H1 (cell line): ENCODE results near the gene TBL2. TPM values are rescaled to one million over a fixed set of nuclear protein-coding genes. Genes with fewer than 3 reads are reported as not detected.
A peak's percentile ranks its signal among the peaks of the same experiment; 100 is the strongest.

Source experiments
- CTCF ChIA-PET: fragments of 300-600 bp; sonication (Branson Sonifier 250); formaldehyde crosslinking; loops from one replicate; lab custom pipeline; 2021; ENCODE audit not compliant: partially characterized antibody; lab: Charles Lee
- POLR2A ChIA-PET: fragments of 300-600 bp; sonication (Branson Sonifier 250); formaldehyde crosslinking; loops from one replicate; lab custom pipeline; 2021; ENCODE audit warnings: inconsistent platforms; ENCODE audit not compliant: partially characterized antibody; lab: Charles Lee
- DNase-seq, 2 experiments: peaks; one replicate each; pipeline versions ENCODE4 v3.0.0 to v3.0.0-alpha.2; 2010 to 2022; ENCODE audit warnings: low spot score in 2 of 2, low read depth in 1 of 2, mixed read lengths in 1 of 2
- FAIRE-seq: peaks from 2 replicates; lab custom pipeline; 2011; peaks lifted over from hg19 to GRCh38; lab: Jason Lieb, UNC
- H2AFZ ChIP-seq: 2 replicates; pipeline ENCODE4 v1.8.1; 2012; ENCODE audit warnings: low read length, inconsistent platforms
- H2AK5ac ChIP-seq: 2 replicates; pipeline ENCODE4 v1.6.1; 2013; ENCODE audit warnings: low read depth, low read length
- H2BK120ac ChIP-seq: replicated peaks from 2 replicates; pipeline ENCODE3; 2013; ENCODE audit warnings: low read depth, low read length, inconsistent platforms
- H2BK12ac ChIP-seq: 2 replicates; pipeline ENCODE4 v1.6.1; 2013; ENCODE audit warnings: low read depth, low read length
- H2BK15ac ChIP-seq: 2 replicates; pipeline ENCODE4 v1.6.1; 2013; ENCODE audit warnings: low read length
- H2BK20ac ChIP-seq: 2 replicates; pipeline ENCODE4 v1.6.1; 2013; ENCODE audit warnings: low read length
- H2BK5ac ChIP-seq: 2 replicates; pipeline ENCODE4 v1.6.1; 2013; ENCODE audit warnings: low read depth, low read length
- H3K14ac ChIP-seq: 2 replicates; pipeline ENCODE4 v1.6.1; 2013; ENCODE audit warnings: inconsistent platforms; ENCODE audit not compliant: insufficient read length
- H3K18ac ChIP-seq: 2 replicates; pipeline ENCODE4 v1.6.1; 2013; ENCODE audit warnings: low read length; ENCODE audit errors: extremely low read depth
- H3K23ac ChIP-seq: 2 replicates; pipeline ENCODE4 v1.6.1; 2013; ENCODE audit warnings: inconsistent platforms; ENCODE audit not compliant: insufficient read length
- H3K23me2 ChIP-seq: 2 replicates; pipeline ENCODE4 v1.6.1; 2013; ENCODE audit warnings: low read depth, low read length
- H3K27ac ChIP-seq: 2 replicates; pipeline ENCODE4 v1.6.1; 2011; ENCODE audit warnings: low read depth, low read length, inconsistent platforms
- H3K27me3 ChIP-seq, 4 experiments: replicated peaks in 1 of 4; 1 replicate in 1 of 4; 2 replicates in 3 of 4; pipeline versions ENCODE4 v1.6.1 to v1.8.1; 2011 to 2013; ENCODE audit warnings: low read length in 3 of 4, mild to moderate bottlenecking in 3 of 4, inconsistent platforms in 2 of 4, mixed read lengths in 2 of 4, moderate library complexity in 1 of 4; ENCODE audit not compliant: control insufficient read depth in 3 of 4, insufficient read depth in 3 of 4; ENCODE audit errors: extremely low read depth in 1 of 4
- H3K36me3 ChIP-seq, 4 experiments: 2 replicates each; pipeline versions ENCODE4 v1.6.1 to v1.8.1; 2011 to 2013; ENCODE audit warnings: mild to moderate bottlenecking in 4 of 4, low read length in 3 of 4, moderate library complexity in 2 of 4, control low read depth in 1 of 4, inconsistent platforms in 1 of 4; ENCODE audit not compliant: insufficient read depth in 4 of 4, control insufficient read depth in 2 of 4
- H3K4ac ChIP-seq: replicated peaks from 2 replicates; pipeline ENCODE3; 2013; ENCODE audit warnings: low read length, low read depth, mixed read lengths, inconsistent platforms; ENCODE audit not compliant: insufficient read length
- H3K4me1 ChIP-seq, 4 experiments: replicated peaks in 1 of 4; 1 replicate in 1 of 4; 2 replicates in 3 of 4; pipeline versions ENCODE4 v1.6.1 to v1.8.1; 2011 to 2013; ENCODE audit warnings: low read length in 3 of 4, inconsistent platforms in 2 of 4, mixed read lengths in 1 of 4; ENCODE audit not compliant: insufficient read depth in 4 of 4, control insufficient read depth in 3 of 4
- H3K4me2 ChIP-seq, 2 experiments: 2 replicates each; pipeline versions ENCODE4 v1.6.1 to v1.8.1; 2011 to 2013; ENCODE audit warnings: low read depth in 2 of 2, low read length in 2 of 2, control low read depth in 1 of 2, inconsistent platforms in 1 of 2, mild to moderate bottlenecking in 1 of 2; ENCODE audit not compliant: insufficient read depth in 1 of 2
- H3K4me3 ChIP-seq, 4 experiments: fragments of 200-600, 300-600 bp in 1 of 4; sonication (generic), shearing (Covaris generic), sonication (Bioruptor Twin) in 1 of 4; 2 replicates each; pipeline versions ENCODE4 v1.5.1 to v1.8.1; 2011 to 2016; ENCODE audit warnings: low read length in 4 of 4, low read depth in 3 of 4, control low read depth in 2 of 4, inconsistent platforms in 2 of 4, mild to moderate bottlenecking in 2 of 4, mixed read lengths in 1 of 4, moderate library complexity in 1 of 4; ENCODE audit not compliant: insufficient read depth in 2 of 4; ENCODE audit errors: extremely low read depth in 1 of 4
- H3K56ac ChIP-seq: replicated peaks from 2 replicates; pipeline ENCODE3; 2013; ENCODE audit warnings: low read depth, mild to moderate bottlenecking, mixed read lengths, low read length, inconsistent platforms; ENCODE audit not compliant: insufficient read length
- H3K79me1 ChIP-seq: 2 replicates; pipeline ENCODE4 v1.6.1; 2013; ENCODE audit warnings: low read depth, low read length, control low read depth
- H3K79me2 ChIP-seq, 2 experiments: 2 replicates each; pipeline versions ENCODE4 v1.6.1 to v1.8.1; 2012 to 2013; ENCODE audit warnings: low read length in 2 of 2, mild to moderate bottlenecking in 2 of 2, inconsistent platforms in 1 of 2; ENCODE audit not compliant: insufficient read depth in 2 of 2, control insufficient read depth in 1 of 2
- H3K9ac ChIP-seq, 4 experiments: replicated peaks in 1 of 4; 1 replicate in 1 of 4; 2 replicates in 3 of 4; pipeline versions ENCODE4 v1.6.1 to v1.8.1; 2011 to 2013; ENCODE audit warnings: low read depth in 3 of 4, low read length in 3 of 4, control low read depth in 2 of 4, mild to moderate bottlenecking in 2 of 4, moderate library complexity in 2 of 4, inconsistent platforms in 1 of 4; ENCODE audit errors: extremely low read depth in 1 of 4
- H3K9me3 ChIP-seq, 2 experiments: 2 replicates each; pipeline versions ENCODE4 v1.6.1 to v1.8.1; 2012 to 2013; ENCODE audit warnings: mild to moderate bottlenecking in 2 of 2, moderate library complexity in 2 of 2, control low read depth in 1 of 2, inconsistent platforms in 1 of 2, low read depth in 1 of 2, low read length in 1 of 2, mixed read lengths in 1 of 2; ENCODE audit not compliant: insufficient read depth in 2 of 2
- H4K20me1 ChIP-seq, 2 experiments: replicated peaks in 1 of 2; 2 replicates each; pipeline versions ENCODE3 to v1.8.1; 2011 to 2013; ENCODE audit warnings: inconsistent platforms in 2 of 2, low read length in 2 of 2, mild to moderate bottlenecking in 1 of 2; ENCODE audit not compliant: insufficient read depth in 2 of 2, control insufficient read depth in 1 of 2
- H4K5ac ChIP-seq: 2 replicates; pipeline ENCODE4 v1.6.1; 2013; ENCODE audit warnings: low read length, low read depth, mixed read lengths, inconsistent platforms; ENCODE audit not compliant: insufficient read length
- H4K8ac ChIP-seq: 2 replicates; pipeline ENCODE4 v1.8.0; 2013; ENCODE audit warnings: mild to moderate bottlenecking, moderate library complexity, low read length, inconsistent platforms; ENCODE audit not compliant: insufficient read depth; ENCODE audit errors: extremely low read depth
- H4K91ac ChIP-seq: replicated peaks from 2 replicates; pipeline ENCODE3; 2013; ENCODE audit warnings: low read length, mixed read lengths, inconsistent platforms; ENCODE audit not compliant: insufficient read length
- ASH2L ChIP-seq: fragments of 200-600, 300-600 bp; sonication (generic); IDR thresholded peaks from one replicate; pipeline ENCODE4 v1.7.1; 2017; ENCODE audit warnings: low read length
- ATF2 ChIP-seq: IDR thresholded peaks from 2 replicates; pipeline ENCODE4 v1.6.1; 2012; ENCODE audit warnings: low read length, inconsistent platforms
- CBX8 ChIP-seq: fragments of 300-800, 300-1000 bp; sonication (generic); IDR thresholded peaks from 2 replicates; pipeline ENCODE4 v1.7.1; 2016; ENCODE audit warnings: low read depth, low read length, borderline replicate concordance
- HDAC6 ChIP-seq: IDR thresholded peaks from one replicate; pipeline ENCODE4 v1.7.1; 2012; ENCODE audit warnings: low read depth, mild to moderate bottlenecking, inconsistent platforms, low read length, moderate library complexity
- PHF8 ChIP-seq: fragments of 200-600 bp; sonication (generic); conservative IDR thresholded peaks from 2 replicates; pipeline ENCODE4 v1.7.1; 2012; ENCODE audit warnings: low read depth, mild to moderate bottlenecking, inconsistent platforms, low read length, moderate library complexity
- RAD21 ChIP-seq, 2 experiments: IDR thresholded peaks in 1 of 2; conservative IDR thresholded peaks in 1 of 2; 2 replicates each; pipeline ENCODE4 v1.6.1; 2011; ENCODE audit warnings: low read depth in 2 of 2, low read length in 2 of 2, improper control_type of control experiment in 1 of 2, inconsistent platforms in 1 of 2, mild to moderate bottlenecking in 1 of 2, moderate library complexity in 1 of 2
- ZNF274 ChIP-seq: IDR thresholded peaks from 2 replicates; pipeline ENCODE4 v1.7.0; 2012; ENCODE audit warnings: low read length, borderline replicate concordance; ENCODE audit errors: extremely low read depth
- WGBS, 2 experiments: shearing (Covaris generic) in 1 of 2; methylation state at CpG; one replicate each; pipeline versions ENCODE4 v1.1.6 to v1.1.7; 2013 to 2015; ENCODE audit warnings: low lambda C conversion rate in 2 of 2, mixed read lengths in 2 of 2, inconsistent platforms in 1 of 2, low coverage in 1 of 2, missing lambda C conversion rate in 1 of 2; ENCODE audit not compliant: insufficient replicate concordance in 2 of 2, insufficient coverage in 1 of 2, insufficient read length in 1 of 2; ENCODE audit errors: extremely low coverage in 1 of 2, missing lambda C conversion rate in 1 of 2; 5-methylcytosine and 5-hydroxymethylcytosine counted together
- polyA plus RNA-seq, 7 experiments: library from polyadenylated mRNA; depleted of rRNA in 3 of 7; stranded (reverse) in 5 of 7; unstranded in 2 of 7; fragments of >200 nt in 5 of 7; fragments of 200-250 nt in 2 of 7; gene quantifications; 1 replicate in 5 of 7; 2 replicates in 1 of 7; 4 replicates in 1 of 7; pipeline versions ENCODE4 v1.2.1 to v1.2.3, GENCODE V29; 2011 to 2013; ENCODE audit warnings: missing spikeins in 2 of 7, mixed read lengths in 2 of 7
- total RNA-seq: library from RNA; stranded (reverse); fragmentation: NEBNext Ultra II Directional; extraction: Animal tissue kit (Norgen Biotek cat#: 25700); gene quantifications from 2 replicates; pipeline ENCODE4 v1.2.1, GENCODE V29; 2021

The TBL2 gene
- total and polyA plus RNA-seq, 2 of the 8 experiments (the other 6 are each of a cell fraction or from before 2014, with no cell fraction given) = 25.8 to 29.7 TPM

- Histone ChIP-seq H3K56ac (peak overlapping the region; percentile 39), H3K27ac (peak overlapping the region; percentile 96), H3K23ac (no peak overlapping the region), H2BK12ac (0 out of 2 replicates have a peak overlapping the region, but pooled peaks have one; percentile 9), H3K14ac (no peak overlapping the region), H3K79me1 (no peaks in the 10 kb centered on the region), H3K4ac (peak overlapping the region; percentile 91), H2BK20ac (no peak overlapping the region), H3K4me3 (peak overlapping the region; percentile 79 to 91 (median 82)), H3K18ac (no peak overlapping the region), H3K36me3 (peaks cover 0 to 33% (median 11%) of the 10 kb centered on the region in 4 experiments; a peak in 4 of 8 replicates), H4K20me1 (peaks cover 7 to 13% of the 10 kb centered on the region in 2 experiments), H3K27me3 (no peaks in the 10 kb centered on the region), H2BK15ac (no peak overlapping the region), H2AK5ac (no peak overlapping the region), H4K91ac (no peak overlapping the region), H3K4me1 (peaks cover 0 to 5% (median 2%) of the 10 kb centered on the region in 4 experiments; a peak in 2 of 7 replicates), H3K23me2 (peaks cover 6% of the 10 kb centered on the region), H2BK5ac (peak overlapping the region; percentile 52; the same call in 1 of the 2 replicates), H4K5ac (peak overlapping the region; percentile 87), H2BK120ac (no peak overlapping the region), H3K9me3 (no peaks in the 10 kb centered on the region), H3K79me2 (peaks cover 45 to 56% of the 10 kb centered on the region in 2 experiments), H4K8ac (peak overlapping the region; percentile 98; the same call in 1 of the 2 replicates), H3K9ac (peak overlapping the region; percentile 34 to 99 (median 92)), H2AFZ (no peak overlapping the region), H3K4me2 (peak overlapping the region; percentile 65 to 69)
- ChIA-PET POLR2A (interaction anchor here (0.8 to 6.0 kb wide), 20 partner anchors 8 to 186 kb away, joined by 3 to 55 read pairs (median 4); partner anchors contain the start of genes BCL7B and TBL2), CTCF (interaction anchor here (0.6 to 1.5 kb wide), 2 partner anchors 120 to 205 kb away, joined by 3 read pairs; no protein-coding TSS in a partner anchor)
- DNase-seq (no peak), FAIRE-seq (no peak)
- 6% methylated on average over 28 of the region's 36 CpGs; no CpG with 5 or more reads in 1 of the 2 experiments for WGBS, 2 experiments
- TF ChIP-seq PHF8 = no peak; the same call in 1 of the 2 replicates
- no peak for TF ChIP-seq CBX8
- no peak for TF ChIP-seq HDAC6
- TF ChIP-seq ASH2L = peak; percentile 32
- TF ChIP-seq ATF2 = no peak
- no peak for TF ChIP-seq RAD21 (IDR thresholded peaks at IDR 0.05 in 1 of 2, conservative IDR thresholded peaks at IDR 0.05 in 1 of 2; ENCODE audit: low read depth in 2 of 2, low read length in 2 of 2)
- no peak for TF ChIP-seq ZNF274
These were observed 57.4 kb downstream of the TBL2 start for GRCh38 chr7:73520673-73521635.
